Inferior parietal cortex (tissue), 1 donor: Measurements from ENCODE around the gene HAUS3.

Experiments
- DNase-seq: peaks from one replicate; pipeline ENCODE4 v3.0.0-alpha.2; 2016; ENCODE audit errors: extremely low spot score

The HAUS3 gene

GRCh38 chr4:2263926-2264321, 22.0 kb upstream of the HAUS3 start:
- DNase-seq = no peak

- DNase-seq = no peak
These were observed 21.0 kb upstream of the HAUS3 start for GRCh38 chr4:2262944-2263250.

- DNase-seq = peak; percentile 98
These were observed 20.4 kb upstream of the HAUS3 start for GRCh38 chr4:2262145-2262943.

GRCh38 chr4:2261853-2262144, 19.9 kb upstream of the HAUS3 start, which contains the start of gene MXD4:
Gene MXD4 (minus strand): TSS chr4:2262109. CDS start chr4:2261980, 129 bp downstream.
- no peak for DNase-seq

GRCh38 chr4:2261110-2261852, 19.4 kb upstream of the HAUS3 start:
- peak; percentile 5 for DNase-seq

- no peak for DNase-seq
These were observed 18.6 kb upstream of the HAUS3 start for GRCh38 chr4:2260344-2261109.

- no peak for DNase-seq
These were observed 17.8 kb upstream of the HAUS3 start for GRCh38 chr4:2259541-2260343.

- DNase-seq = no peak
These were observed 17.2 kb upstream of the HAUS3 start for GRCh38 chr4:2259036-2259540.

GRCh38 chr4:2258091-2259035, 16.4 kb upstream of the HAUS3 start:
- no peak for DNase-seq

- DNase-seq = no peak
These were observed 15.6 kb upstream of the HAUS3 start for GRCh38 chr4:2257361-2258081.

GRCh38 chr4:2256781-2257191, 14.9 kb upstream of the HAUS3 start:
- DNase-seq = no peak

GRCh38 chr4:2256156-2256731, 14.3 kb upstream of the HAUS3 start:
- DNase-seq = no peak

- DNase-seq = no peak
These were observed 13.7 kb upstream of the HAUS3 start for GRCh38 chr4:2255501-2256155.

GRCh38 chr4:2254665-2255500, 13.0 kb upstream of the HAUS3 start:
- no peak for DNase-seq

GRCh38 chr4:2253160-2254084, 11.5 kb upstream of the HAUS3 start:
- no peak for DNase-seq

GRCh38 chr4:2252530-2253091, 10.7 kb upstream of the HAUS3 start:
- DNase-seq = no peak
